ENCODE measurements around the gene HTR6. TPM values are rescaled to one million over a fixed set of nuclear protein-coding genes. Genes with fewer than 3 reads are reported as not detected.

Gene HTR6
- total RNA-seq, 1 experiment from 2014 or later, result 0.37 TPM

DNA sequence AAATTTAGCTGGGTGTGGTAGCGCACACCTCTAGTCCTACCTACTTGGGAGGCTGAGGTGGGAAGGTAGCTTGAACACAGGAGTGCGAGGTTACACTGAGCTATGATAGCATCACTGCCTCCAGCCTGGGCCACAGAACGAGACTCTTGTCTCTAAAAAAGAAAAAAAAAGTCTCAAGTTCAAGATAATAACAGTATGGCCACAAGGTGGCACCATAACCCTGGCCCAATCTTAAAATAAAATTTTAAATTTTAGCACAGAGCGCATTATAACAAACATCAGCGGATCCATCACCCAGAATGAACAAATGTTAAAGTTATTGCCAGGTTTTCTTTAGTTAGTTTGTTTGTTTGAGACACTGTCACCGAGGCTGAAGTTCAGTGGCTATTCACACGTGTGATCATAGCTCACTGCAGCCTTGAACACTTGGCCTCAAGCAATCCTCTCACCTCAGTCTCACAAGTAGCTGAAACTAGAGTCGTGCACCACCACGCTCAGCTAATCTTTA lies 2.9 kb upstream of the HTR6 start:
- H3K27me3 Mint-ChIP-seq (ENCODE audit: low read depth), result peaks cover 55% of the 10 kb centered on the region
- H3K4me2 ChIP-seq (ENCODE audit: insufficient read depth, insufficient read length, low read length), result no peak overlapping the region
- no peaks in the 10 kb centered on the region for H3K4me1 ChIP-seq (ENCODE audit: insufficient read depth, low read length)
- no peak overlapping the region for H4K91ac ChIP-seq (ENCODE audit: insufficient read length, low read depth, low read length)
- no peak overlapping the region for H3K4me3 Mint-ChIP-seq
- no peaks in the 10 kb centered on the region for H3K36me3 Mint-ChIP-seq (ENCODE audit: insufficient read depth in 1 of 3, low read depth in 3 of 3)
- no peak overlapping the region for H3K4ac ChIP-seq (ENCODE audit: low read depth, low read length)
- H2AFZ ChIP-seq (ENCODE audit: low read length), result no peak overlapping the region
- no peak overlapping the region for H2BK12ac ChIP-seq (ENCODE audit: insufficient read length, low read depth, low read length)
- peaks cover 14 to 28% of the 10 kb centered on the region in 2 experiments for H3K4me1 Mint-ChIP-seq
- no CpG with 5 or more reads among the region's 9 CpGs for WGBS (ENCODE audit: extremely low coverage, insufficient read length, low lambda C conversion rate)
- H4K20me1 ChIP-seq (ENCODE audit: control insufficient read depth, insufficient read depth, insufficient read length), result no peaks in the 10 kb centered on the region
- H2BK120ac ChIP-seq (ENCODE audit: low read depth, low read length, poor library complexity, severe bottlenecking), result no peak overlapping the region
- H3T11ph ChIP-seq (ENCODE audit: low read length), result no peak overlapping the region
- no peak overlapping the region for H3K23ac ChIP-seq (ENCODE audit: insufficient read length, low read depth, low read length)
- no peak overlapping the region for H3K18ac ChIP-seq (ENCODE audit: insufficient read length, low read depth, low read length)
- H2AK5ac ChIP-seq (ENCODE audit: insufficient read length, low read length), result no peak overlapping the region
- H3K79me2 ChIP-seq (ENCODE audit: insufficient read depth, low read length), result no peaks in the 10 kb centered on the region
- H3K23me2 ChIP-seq (ENCODE audit: insufficient read length, low read depth, low read length, poor library complexity, severe bottlenecking), result no peaks in the 10 kb centered on the region
- H2BK15ac ChIP-seq (ENCODE audit: low read depth, low read length), result no peak overlapping the region
- H3K79me1 ChIP-seq (ENCODE audit: insufficient read depth, low read depth, low read length, poor library complexity, severe bottlenecking), result no peaks in the 10 kb centered on the region
- no peak for DNase-seq
- no peak overlapping the region for H3K14ac ChIP-seq (ENCODE audit: insufficient read depth, low read length)
- no peak overlapping the region for H4K5ac ChIP-seq (ENCODE audit: insufficient read length, low read depth, low read length)
- H3K56ac ChIP-seq (ENCODE audit: insufficient read length, low read depth, low read length), result no peak overlapping the region
- no peak overlapping the region for H2BK5ac ChIP-seq (ENCODE audit: insufficient read length, low read length)
- TF ChIP-seq, protein P1, sequence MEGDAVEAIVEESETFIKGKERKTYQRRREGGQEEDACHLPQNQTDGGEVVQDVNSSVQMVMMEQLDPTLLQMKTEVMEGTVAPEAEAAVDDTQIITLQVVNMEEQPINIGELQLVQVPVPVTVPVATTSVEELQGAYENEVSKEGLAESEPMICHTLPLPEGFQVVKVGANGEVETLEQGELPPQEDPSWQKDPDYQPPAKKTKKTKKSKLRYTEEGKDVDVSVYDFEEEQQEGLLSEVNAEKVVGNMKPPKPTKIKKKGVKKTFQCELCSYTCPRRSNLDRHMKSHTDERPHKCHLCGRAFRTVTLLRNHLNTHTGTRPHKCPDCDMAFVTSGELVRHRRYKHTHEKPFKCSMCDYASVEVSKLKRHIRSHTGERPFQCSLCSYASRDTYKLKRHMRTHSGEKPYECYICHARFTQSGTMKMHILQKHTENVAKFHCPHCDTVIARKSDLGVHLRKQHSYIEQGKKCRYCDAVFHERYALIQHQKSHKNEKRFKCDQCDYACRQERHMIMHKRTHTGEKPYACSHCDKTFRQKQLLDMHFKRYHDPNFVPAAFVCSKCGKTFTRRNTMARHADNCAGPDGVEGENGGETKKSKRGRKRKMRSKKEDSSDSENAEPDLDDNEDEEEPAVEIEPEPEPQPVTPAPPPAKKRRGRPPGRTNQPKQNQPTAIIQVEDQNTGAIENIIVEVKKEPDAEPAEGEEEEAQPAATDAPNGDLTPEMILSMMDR (conservative IDR thresholded peaks at IDR 0.05), result peak; percentile 87
- H3K27ac ChIP-seq (ENCODE audit: insufficient read length, low read depth, low read length), result no peak overlapping the region
- no peak overlapping the region for H2BK20ac ChIP-seq (ENCODE audit: low read depth, low read length, poor library complexity, severe bottlenecking)
- H3K9me3 Mint-ChIP-seq, result no peaks in the 10 kb centered on the region
- no peaks in the 10 kb centered on the region for H3K9me3 ChIP-seq (ENCODE audit: control insufficient read depth, low read depth, low read length)
- H3K9ac ChIP-seq (ENCODE audit: extremely low read depth, insufficient read length, low read length), result no peak overlapping the region
- H3K27ac Mint-ChIP-seq, result no peak overlapping the region
- H4K8ac ChIP-seq (replicated peaks; ENCODE audit: insufficient read length, low read depth, low read length), result no peak overlapping the region
- peaks cover 19% of the 10 kb centered on the region for H3K27me3 ChIP-seq (ENCODE audit: insufficient read depth, low read length)
